Measurements from ENCODE around the gene PHAF1. TPM values are rescaled to one million over a fixed set of nuclear protein-coding genes. Genes with fewer than 3 reads are reported as not detected.

The PHAF1 gene
- total and polyA plus RNA-seq, 2 of the 13 experiments (the other 11 are each of a cell fraction or from before 2014, with no cell fraction given), result 48.3 to 174 TPM

DNA sequence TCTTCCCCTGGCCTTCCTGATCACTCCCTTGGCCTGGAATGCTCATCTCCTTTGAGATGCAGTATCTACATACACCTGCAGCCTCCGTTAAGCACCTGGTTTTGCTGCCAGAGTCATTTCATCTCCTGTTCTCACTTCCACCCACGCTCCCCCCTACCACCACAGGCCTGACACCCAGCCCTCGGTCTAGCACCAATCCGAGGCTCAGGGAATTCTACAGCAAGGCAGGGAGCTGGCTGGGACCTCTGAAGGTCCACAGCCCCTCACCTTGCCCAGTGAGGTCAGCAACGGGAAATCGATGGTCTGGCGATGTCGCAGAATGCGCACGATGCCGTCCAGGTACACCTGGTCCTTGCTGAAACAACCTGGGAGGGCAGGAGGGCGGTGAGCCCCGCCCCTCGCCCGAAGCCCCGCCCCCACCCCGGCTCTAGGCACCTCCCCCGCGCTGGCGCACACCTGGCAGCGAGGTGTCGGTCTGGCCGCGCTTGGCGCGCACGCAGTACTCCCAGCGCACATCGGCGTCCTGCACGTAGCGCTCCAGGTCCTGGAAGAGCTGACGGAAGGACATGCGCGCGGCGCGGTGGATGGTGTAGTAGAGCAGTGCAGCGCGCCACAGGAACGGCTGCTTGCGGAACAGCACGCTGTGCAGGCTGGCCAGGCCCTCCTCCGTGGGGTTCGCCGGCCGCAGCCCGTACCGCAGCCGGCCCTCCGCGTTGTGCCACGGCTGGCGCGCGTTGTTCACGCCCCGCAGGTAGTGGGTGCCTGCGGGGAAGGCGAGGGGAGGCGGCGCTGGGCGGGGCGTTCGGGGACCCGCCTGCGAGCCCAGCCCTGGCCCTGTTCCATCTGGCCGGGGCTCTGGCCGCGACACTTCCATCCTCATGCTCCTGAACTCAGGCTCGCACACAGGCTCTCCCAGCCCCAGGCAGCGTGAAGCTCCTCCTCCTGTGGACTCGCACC is 68.3 kb downstream of the PHAF1 start (continued):
- TF ChIP-seq TBX2 (CRISPR knock-in tag; IDR thresholded peaks at IDR 0.05; ENCODE audit: borderline replicate concordance) (peak; percentile 88), PAF1 (CRISPR knock-in tag; IDR thresholded peaks at IDR 0.05) (no peak), ZNF773 (CRISPR knock-in tag; IDR thresholded peaks at IDR 0.05; ENCODE audit: borderline replicate concordance) (no peak), SOX13 (IDR thresholded peaks at IDR 0.05) (no peak), SOX13 (CRISPR knock-in tag; conservative IDR thresholded peaks at IDR 0.05 in 1 of 2, IDR thresholded peaks at IDR 0.05 in 1 of 2) (peak in 1 of 2 experiments; percentile 19; a peak in 1 of 4 replicates), TAF1 (CRISPR knock-in tag; IDR thresholded peaks at IDR 0.05) (peak; percentile 44; the same call in 1 of the 2 replicates), EP300 (IDR thresholded peaks at IDR 0.05; ENCODE audit: low read depth in 2 of 2, low read length in 2 of 2) (no peak), EP300 (CRISPR knock-in tag; IDR thresholded peaks at IDR 0.05; ENCODE audit: borderline replicate concordance) (no peak), U2AF1 (optimal IDR thresholded peaks at IDR 0.05; ENCODE audit: low read depth, low read length) (no peak), SIX1 (CRISPR knock-in tag; IDR thresholded peaks at IDR 0.05; ENCODE audit: borderline replicate concordance) (no peak), ZNF232 (CRISPR knock-in tag; IDR thresholded peaks at IDR 0.05; ENCODE audit: borderline replicate concordance) (peak; percentile 36; the same call in 1 of the 2 replicates), SMARCE1 (IDR thresholded peaks at IDR 0.05; ENCODE audit: borderline replicate concordance) (no peak)
- TF ChIP-seq, protein P1, sequence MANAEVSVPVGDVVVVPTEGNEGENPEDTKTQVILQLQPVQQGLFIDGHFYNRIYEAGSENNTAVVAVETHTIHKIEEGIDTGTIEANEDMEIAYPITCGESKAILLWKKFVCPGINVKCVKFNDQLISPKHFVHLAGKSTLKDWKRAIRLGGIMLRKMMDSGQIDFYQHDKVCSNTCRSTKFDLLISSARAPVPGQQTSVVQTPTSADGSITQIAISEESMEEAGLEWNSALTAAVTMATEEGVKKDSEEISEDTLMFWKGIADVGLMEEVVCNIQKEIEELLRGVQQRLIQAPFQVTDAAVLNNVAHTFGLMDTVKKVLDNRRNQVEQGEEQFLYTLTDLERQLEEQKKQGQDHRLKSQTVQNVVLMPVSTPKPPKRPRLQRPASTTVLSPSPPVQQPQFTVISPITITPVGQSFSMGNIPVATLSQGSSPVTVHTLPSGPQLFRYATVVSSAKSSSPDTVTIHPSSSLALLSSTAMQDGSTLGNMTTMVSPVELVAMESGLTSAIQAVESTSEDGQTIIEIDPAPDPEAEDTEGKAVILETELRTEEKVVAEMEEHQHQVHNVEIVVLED (CRISPR knock-in tag; IDR thresholded peaks at IDR 0.05; ENCODE audit: borderline replicate concordance), result peak; percentile 88
- TF ChIP-seq, protein P2, sequence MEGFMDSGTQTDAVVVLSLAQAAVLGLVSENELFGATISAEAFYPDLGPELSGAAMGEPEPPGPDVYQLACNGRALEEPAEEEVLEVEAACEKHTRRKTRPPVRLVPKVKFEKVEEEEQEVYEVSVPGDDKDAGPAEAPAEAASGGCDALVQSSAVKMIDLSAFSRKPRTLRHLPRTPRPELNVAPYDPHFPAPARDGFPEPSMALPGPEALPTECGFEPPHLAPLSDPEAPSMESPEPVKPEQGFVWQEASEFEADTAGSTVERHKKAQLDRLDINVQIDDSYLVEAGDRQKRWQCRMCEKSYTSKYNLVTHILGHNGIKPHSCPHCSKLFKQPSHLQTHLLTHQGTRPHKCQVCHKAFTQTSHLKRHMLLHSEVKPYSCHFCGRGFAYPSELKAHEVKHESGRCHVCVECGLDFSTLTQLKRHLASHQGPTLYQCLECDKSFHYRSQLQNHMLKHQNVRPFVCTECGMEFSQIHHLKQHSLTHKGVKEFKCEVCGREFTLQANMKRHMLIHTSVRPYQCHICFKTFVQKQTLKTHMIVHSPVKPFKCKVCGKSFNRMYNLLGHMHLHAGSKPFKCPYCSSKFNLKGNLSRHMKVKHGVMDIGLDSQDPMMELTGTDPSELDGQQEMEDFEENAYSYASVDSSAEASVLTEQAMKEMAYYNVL (CRISPR knock-in tag; IDR thresholded peaks at IDR 0.05; ENCODE audit: borderline replicate concordance), result peak; percentile 70; the same call in 1 of the 2 replicates
- TF ChIP-seq, protein P3, sequence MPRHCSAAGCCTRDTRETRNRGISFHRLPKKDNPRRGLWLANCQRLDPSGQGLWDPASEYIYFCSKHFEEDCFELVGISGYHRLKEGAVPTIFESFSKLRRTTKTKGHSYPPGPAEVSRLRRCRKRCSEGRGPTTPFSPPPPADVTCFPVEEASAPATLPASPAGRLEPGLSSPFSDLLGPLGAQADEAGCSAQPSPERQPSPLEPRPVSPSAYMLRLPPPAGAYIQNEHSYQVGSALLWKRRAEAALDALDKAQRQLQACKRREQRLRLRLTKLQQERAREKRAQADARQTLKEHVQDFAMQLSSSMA (CRISPR knock-in tag; IDR thresholded peaks at IDR 0.05), result no peak; the same call in 1 of the 2 replicates
- TF ChIP-seq, protein P4, sequence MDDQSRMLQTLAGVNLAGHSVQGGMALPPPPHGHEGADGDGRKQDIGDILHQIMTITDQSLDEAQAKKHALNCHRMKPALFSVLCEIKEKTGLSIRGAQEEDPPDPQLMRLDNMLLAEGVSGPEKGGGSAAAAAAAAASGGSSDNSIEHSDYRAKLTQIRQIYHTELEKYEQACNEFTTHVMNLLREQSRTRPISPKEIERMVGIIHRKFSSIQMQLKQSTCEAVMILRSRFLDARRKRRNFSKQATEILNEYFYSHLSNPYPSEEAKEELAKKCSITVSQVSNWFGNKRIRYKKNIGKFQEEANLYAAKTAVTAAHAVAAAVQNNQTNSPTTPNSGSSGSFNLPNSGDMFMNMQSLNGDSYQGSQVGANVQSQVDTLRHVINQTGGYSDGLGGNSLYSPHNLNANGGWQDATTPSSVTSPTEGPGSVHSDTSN (CRISPR knock-in tag; IDR thresholded peaks at IDR 0.05; ENCODE audit: borderline replicate concordance), result no peak
- TF ChIP-seq, protein P5, sequence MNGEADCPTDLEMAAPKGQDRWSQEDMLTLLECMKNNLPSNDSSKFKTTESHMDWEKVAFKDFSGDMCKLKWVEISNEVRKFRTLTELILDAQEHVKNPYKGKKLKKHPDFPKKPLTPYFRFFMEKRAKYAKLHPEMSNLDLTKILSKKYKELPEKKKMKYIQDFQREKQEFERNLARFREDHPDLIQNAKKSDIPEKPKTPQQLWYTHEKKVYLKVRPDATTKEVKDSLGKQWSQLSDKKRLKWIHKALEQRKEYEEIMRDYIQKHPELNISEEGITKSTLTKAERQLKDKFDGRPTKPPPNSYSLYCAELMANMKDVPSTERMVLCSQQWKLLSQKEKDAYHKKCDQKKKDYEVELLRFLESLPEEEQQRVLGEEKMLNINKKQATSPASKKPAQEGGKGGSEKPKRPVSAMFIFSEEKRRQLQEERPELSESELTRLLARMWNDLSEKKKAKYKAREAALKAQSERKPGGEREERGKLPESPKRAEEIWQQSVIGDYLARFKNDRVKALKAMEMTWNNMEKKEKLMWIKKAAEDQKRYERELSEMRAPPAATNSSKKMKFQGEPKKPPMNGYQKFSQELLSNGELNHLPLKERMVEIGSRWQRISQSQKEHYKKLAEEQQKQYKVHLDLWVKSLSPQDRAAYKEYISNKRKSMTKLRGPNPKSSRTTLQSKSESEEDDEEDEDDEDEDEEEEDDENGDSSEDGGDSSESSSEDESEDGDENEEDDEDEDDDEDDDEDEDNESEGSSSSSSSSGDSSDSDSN (CRISPR knock-in tag; IDR thresholded peaks at IDR 0.05), result peak; percentile 85

Measured in HepG2 (cell line).